HFFc6 (cell line): Measurements from ENCODE around the gene ZNF425. TPM values are rescaled to one million over a fixed set of nuclear protein-coding genes. Genes with fewer than 3 reads are reported as not detected.

ENCODE experiments used
- DNase-seq: peaks from one replicate; pipeline ENCODE4 v3.0.0-alpha.2; 2018
- H3K27ac Mint-ChIP-seq: 2 replicates; pipeline ENCODE4 v1.8.0; 2020; ENCODE audit warnings: mild to moderate bottlenecking, mixed read lengths
- H3K27me3 Mint-ChIP-seq: 2 replicates; pipeline ENCODE4 v1.8.0; 2021; ENCODE audit warnings: mild to moderate bottlenecking, moderate library complexity, mixed read lengths; ENCODE audit not compliant: insufficient read depth
- H3K36me3 Mint-ChIP-seq: 2 replicates; pipeline ENCODE4 v1.8.0; 2021; ENCODE audit warnings: low read depth, mixed read lengths
- H3K4me1 Mint-ChIP-seq: 2 replicates; pipeline ENCODE4 v1.8.0; 2020; ENCODE audit warnings: low read depth, mixed read lengths
- H3K4me3 Mint-ChIP-seq: 2 replicates; pipeline ENCODE4 v1.8.0; 2020; ENCODE audit warnings: mild to moderate bottlenecking, moderate library complexity, mixed read lengths
- H3K9me3 Mint-ChIP-seq: 2 replicates; pipeline ENCODE4 v1.8.0; 2020; ENCODE audit warnings: mild to moderate bottlenecking, mixed read lengths
- total RNA-seq, 6 experiments: library from RNA; stranded (reverse); fragmentation: NEBNext Ultra II Directional; extraction: Animal tissue kit (Norgen Biotek cat#: 25700); gene quantifications; 2 replicates in 1 of 6; 3 replicates in 5 of 6; pipeline ENCODE4 v1.2.3, GENCODE V29; 2021
- TF ChIP-seq, protein P1 (sequence below): fragments of 200-600 bp; sonication (generic); IDR thresholded peaks from 2 replicates; pipeline ENCODE4 v1.5.0; 2021; ENCODE audit warnings: antibody characterized with exemption, mild to moderate bottlenecking

The ZNF425 gene
- total RNA-seq, 6 experiments from 2014 or later: 1.9 to 3.0 (median 2.2) TPM

- TF ChIP-seq, protein P1, sequence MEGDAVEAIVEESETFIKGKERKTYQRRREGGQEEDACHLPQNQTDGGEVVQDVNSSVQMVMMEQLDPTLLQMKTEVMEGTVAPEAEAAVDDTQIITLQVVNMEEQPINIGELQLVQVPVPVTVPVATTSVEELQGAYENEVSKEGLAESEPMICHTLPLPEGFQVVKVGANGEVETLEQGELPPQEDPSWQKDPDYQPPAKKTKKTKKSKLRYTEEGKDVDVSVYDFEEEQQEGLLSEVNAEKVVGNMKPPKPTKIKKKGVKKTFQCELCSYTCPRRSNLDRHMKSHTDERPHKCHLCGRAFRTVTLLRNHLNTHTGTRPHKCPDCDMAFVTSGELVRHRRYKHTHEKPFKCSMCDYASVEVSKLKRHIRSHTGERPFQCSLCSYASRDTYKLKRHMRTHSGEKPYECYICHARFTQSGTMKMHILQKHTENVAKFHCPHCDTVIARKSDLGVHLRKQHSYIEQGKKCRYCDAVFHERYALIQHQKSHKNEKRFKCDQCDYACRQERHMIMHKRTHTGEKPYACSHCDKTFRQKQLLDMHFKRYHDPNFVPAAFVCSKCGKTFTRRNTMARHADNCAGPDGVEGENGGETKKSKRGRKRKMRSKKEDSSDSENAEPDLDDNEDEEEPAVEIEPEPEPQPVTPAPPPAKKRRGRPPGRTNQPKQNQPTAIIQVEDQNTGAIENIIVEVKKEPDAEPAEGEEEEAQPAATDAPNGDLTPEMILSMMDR: peak; percentile 94
- H3K4me3 Mint-ChIP-seq: peak within 1 kb of the TSS; percentile 88
- peaks cover 10% of the 10 kb centered on the region for H3K36me3 Mint-ChIP-seq
- DNase-seq: peak; percentile 80
- H3K27ac Mint-ChIP-seq: peak within 1 kb of the TSS; percentile 94
- no peaks in the 10 kb centered on the region for H3K27me3 Mint-ChIP-seq
- H3K9me3 Mint-ChIP-seq: no peaks in the 10 kb centered on the region
- H3K4me1 Mint-ChIP-seq: peaks cover 12% of the 10 kb centered on the region
These were observed 35.5 kb downstream of the ZNF425 start, which contains the start of gene ZNF786 for GRCh38 chr7:149090397-149091195. Gene ZNF786 (minus strand): TSS chr7:149090718. CDS start chr7:149090640, 78 bp downstream.

DNA sequence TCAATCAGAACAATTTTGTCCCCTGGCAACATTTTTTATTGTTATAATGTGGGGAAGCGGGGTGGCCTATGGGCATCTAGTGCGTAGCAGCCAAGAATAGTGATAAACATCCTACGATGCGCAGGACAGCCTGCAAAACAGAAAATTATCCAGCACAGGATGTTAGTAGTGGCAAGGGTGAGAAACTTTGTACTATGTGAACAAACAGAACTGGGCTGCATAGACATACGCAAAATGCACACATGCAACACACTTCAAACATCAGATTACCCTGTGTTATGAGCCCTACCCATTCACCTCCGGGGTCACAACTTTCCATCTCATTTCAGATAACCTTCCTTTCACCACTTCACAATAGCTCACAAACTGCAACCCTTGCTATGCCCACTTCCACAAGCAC lies 38.7 kb downstream of the ZNF425 start:
- Mint-ChIP-seq H3K4me3 (no peak overlapping the region), H3K27ac (no peak overlapping the region), H3K9me3 (no peaks in the 10 kb centered on the region)

DNA sequence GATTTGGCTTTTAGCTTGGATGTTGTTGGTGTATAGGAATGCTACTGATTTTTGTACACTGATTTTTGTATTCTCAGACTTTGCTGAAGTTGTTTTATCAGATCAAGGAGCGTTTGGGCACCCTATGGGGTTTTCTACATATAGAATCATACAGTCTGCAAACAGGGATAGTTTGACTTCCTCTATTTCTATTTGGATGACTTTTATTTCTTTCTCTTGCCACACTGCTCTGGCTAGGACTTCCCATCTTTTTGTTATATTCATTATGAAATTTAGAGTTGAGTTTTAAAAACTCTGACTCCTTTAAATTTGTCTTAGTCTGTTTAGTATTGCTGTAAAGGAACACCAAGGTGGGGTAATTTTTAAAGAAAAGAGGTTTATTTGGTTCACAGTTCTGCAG lies 40.3 kb downstream of the ZNF425 start:
- H3K27me3 Mint-ChIP-seq: no peaks in the 10 kb centered on the region
- H3K36me3 Mint-ChIP-seq: peaks cover 22% of the 10 kb centered on the region
- no peak for DNase-seq
- H3K27ac Mint-ChIP-seq: no peak overlapping the region
- no peaks in the 10 kb centered on the region for H3K9me3 Mint-ChIP-seq
- H3K4me1 Mint-ChIP-seq: peaks cover 6% of the 10 kb centered on the region
- TF ChIP-seq, protein P1: no peak
- no peak overlapping the region for H3K4me3 Mint-ChIP-seq

More for the DNA sequence above, 38.7 kb downstream of the ZNF425 start:
- H3K4me1 Mint-ChIP-seq: peaks cover 12% of the 10 kb centered on the region
- H3K27me3 Mint-ChIP-seq: no peaks in the 10 kb centered on the region
- no peak for DNase-seq
- H3K36me3 Mint-ChIP-seq: peaks cover 22% of the 10 kb centered on the region
- TF ChIP-seq, protein P1: no peak

DNA sequence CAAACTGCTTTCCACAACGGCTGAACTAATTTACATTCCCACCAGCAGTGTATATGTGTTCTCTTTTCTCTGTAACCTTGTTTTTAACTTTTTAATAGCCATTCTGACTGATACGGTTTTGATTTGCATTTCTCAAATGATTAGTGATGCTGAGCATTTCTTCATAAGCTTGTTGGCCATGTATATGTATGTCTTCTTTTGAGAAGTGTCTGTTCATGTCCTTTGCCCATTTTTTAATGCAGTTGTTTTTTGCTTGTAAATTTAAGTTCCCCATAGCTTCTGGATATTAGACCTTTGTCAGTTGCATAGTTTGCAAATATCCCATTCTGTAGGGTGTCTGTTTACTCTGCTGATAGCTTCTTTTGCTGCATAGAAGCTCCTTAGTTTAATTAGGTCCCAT lies 41.7 kb downstream of the ZNF425 start:
- Mint-ChIP-seq H3K36me3 (peaks cover 26% of the 10 kb centered on the region), H3K27me3 (no peaks in the 10 kb centered on the region), H3K27ac (no peak overlapping the region), H3K4me3 (no peak overlapping the region), H3K4me1 (no peaks in the 10 kb centered on the region), H3K9me3 (no peaks in the 10 kb centered on the region)
- TF ChIP-seq, protein P1: no peak
- DNase-seq: no peak

DNA sequence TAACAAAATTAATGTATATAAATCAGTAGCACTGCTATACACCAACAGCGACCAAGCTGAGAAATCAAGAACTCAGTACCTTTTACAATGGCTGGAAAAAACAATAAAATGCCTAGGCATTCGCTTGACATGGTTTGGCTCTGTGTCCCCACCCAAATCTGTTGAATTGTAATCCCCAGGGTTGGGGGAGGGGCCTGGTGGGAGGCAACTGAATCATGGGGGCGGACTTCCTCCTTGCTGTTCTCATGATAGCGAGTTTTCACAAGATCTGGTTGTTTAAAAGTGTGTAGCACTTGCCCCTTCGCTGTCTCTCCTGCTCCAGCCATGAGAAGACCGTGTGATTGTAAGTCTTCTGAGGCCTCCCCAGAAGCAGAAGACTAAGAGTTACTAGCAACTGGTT lies 44.2 kb downstream of the ZNF425 start:
- no peak overlapping the region for H3K4me3 Mint-ChIP-seq
- no peaks in the 10 kb centered on the region for H3K9me3 Mint-ChIP-seq
- no peak for DNase-seq
- no peaks in the 10 kb centered on the region for H3K27me3 Mint-ChIP-seq
- TF ChIP-seq, protein P1: no peak
- H3K36me3 Mint-ChIP-seq: peaks cover 30% of the 10 kb centered on the region
- no peaks in the 10 kb centered on the region for H3K4me1 Mint-ChIP-seq
- H3K27ac Mint-ChIP-seq: no peak overlapping the region
